Measurements from ENCODE around the gene SPCS3. TPM values are rescaled to one million over a fixed set of nuclear protein-coding genes. Genes with fewer than 3 reads are reported as not detected.

SPCS3 gene
- total and polyA plus RNA-seq, 2 experiments from 2014 or later = 62.5 to 79.9 TPM

GRCh38 chr4:176273736-176274135 lies 46.0 kb upstream of the SPCS3 start (continued):
- TF ChIP-seq CREB1 (CRISPR knock-in tag; IDR thresholded peaks at IDR 0.05; ENCODE audit: low read depth) (no peak), ZNF331 (CRISPR knock-in tag; IDR thresholded peaks at IDR 0.05; ENCODE audit: low read depth) (no peak), EZH2phosphoT487 (IDR thresholded peaks at IDR 0.05; ENCODE audit: unreplicated experiment) (no peak), STAT1 (IDR thresholded peaks at IDR 0.05; ENCODE audit: unreplicated experiment) (no peak), POLR2AphosphoS5 (IDR thresholded peaks at IDR 0.05; ENCODE audit: low read depth) (no peak)
- TF ChIP-seq, protein P1, sequence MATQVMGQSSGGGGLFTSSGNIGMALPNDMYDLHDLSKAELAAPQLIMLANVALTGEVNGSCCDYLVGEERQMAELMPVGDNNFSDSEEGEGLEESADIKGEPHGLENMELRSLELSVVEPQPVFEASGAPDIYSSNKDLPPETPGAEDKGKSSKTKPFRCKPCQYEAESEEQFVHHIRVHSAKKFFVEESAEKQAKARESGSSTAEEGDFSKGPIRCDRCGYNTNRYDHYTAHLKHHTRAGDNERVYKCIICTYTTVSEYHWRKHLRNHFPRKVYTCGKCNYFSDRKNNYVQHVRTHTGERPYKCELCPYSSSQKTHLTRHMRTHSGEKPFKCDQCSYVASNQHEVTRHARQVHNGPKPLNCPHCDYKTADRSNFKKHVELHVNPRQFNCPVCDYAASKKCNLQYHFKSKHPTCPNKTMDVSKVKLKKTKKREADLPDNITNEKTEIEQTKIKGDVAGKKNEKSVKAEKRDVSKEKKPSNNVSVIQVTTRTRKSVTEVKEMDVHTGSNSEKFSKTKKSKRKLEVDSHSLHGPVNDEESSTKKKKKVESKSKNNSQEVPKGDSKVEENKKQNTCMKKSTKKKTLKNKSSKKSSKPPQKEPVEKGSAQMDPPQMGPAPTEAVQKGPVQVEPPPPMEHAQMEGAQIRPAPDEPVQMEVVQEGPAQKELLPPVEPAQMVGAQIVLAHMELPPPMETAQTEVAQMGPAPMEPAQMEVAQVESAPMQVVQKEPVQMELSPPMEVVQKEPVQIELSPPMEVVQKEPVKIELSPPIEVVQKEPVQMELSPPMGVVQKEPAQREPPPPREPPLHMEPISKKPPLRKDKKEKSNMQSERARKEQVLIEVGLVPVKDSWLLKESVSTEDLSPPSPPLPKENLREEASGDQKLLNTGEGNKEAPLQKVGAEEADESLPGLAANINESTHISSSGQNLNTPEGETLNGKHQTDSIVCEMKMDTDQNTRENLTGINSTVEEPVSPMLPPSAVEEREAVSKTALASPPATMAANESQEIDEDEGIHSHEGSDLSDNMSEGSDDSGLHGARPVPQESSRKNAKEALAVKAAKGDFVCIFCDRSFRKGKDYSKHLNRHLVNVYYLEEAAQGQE (IDR thresholded peaks at IDR 0.05; ENCODE audit: unreplicated experiment) = no peak
- TF ChIP-seq, protein P2, sequence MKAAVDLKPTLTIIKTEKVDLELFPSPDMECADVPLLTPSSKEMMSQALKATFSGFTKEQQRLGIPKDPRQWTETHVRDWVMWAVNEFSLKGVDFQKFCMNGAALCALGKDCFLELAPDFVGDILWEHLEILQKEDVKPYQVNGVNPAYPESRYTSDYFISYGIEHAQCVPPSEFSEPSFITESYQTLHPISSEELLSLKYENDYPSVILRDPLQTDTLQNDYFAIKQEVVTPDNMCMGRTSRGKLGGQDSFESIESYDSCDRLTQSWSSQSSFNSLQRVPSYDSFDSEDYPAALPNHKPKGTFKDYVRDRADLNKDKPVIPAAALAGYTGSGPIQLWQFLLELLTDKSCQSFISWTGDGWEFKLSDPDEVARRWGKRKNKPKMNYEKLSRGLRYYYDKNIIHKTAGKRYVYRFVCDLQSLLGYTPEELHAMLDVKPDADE (IDR thresholded peaks at IDR 0.05) = no peak
- TF ChIP-seq, protein P3, sequence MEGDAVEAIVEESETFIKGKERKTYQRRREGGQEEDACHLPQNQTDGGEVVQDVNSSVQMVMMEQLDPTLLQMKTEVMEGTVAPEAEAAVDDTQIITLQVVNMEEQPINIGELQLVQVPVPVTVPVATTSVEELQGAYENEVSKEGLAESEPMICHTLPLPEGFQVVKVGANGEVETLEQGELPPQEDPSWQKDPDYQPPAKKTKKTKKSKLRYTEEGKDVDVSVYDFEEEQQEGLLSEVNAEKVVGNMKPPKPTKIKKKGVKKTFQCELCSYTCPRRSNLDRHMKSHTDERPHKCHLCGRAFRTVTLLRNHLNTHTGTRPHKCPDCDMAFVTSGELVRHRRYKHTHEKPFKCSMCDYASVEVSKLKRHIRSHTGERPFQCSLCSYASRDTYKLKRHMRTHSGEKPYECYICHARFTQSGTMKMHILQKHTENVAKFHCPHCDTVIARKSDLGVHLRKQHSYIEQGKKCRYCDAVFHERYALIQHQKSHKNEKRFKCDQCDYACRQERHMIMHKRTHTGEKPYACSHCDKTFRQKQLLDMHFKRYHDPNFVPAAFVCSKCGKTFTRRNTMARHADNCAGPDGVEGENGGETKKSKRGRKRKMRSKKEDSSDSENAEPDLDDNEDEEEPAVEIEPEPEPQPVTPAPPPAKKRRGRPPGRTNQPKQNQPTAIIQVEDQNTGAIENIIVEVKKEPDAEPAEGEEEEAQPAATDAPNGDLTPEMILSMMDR (conservative IDR thresholded peaks at IDR 0.05; ENCODE audit: low read depth in 2 of 2) = no peak

DNA sequence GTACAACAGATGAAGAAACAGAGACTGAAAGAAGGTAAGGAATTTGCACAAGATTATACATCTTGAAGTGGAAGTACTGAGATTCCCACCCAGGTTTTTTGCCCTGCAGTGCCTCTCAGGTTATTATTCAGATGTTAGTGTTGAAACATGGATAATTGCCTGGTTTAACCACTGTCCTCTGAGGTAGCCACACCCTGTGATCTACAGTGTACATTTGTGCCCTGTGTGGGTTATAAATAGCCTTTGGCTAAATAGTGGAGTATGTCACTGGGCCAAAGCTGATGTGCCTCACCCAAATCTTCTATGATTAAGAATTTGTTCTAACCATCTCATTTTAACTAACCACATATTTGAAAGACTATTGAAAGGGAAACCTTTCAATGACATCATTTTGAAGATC lies 45.3 kb upstream of the SPCS3 start:
- peaks cover 7% of the 10 kb centered on the region for H3K4me1 Mint-ChIP-seq
- H3K27ac ChIP-seq (ENCODE audit: low read depth) = no peak overlapping the region
- H3K4me1 ChIP-seq (ENCODE audit: insufficient read depth) = no peaks in the 10 kb centered on the region
- H3K36me3 Mint-ChIP-seq (ENCODE audit: low read depth) = no peaks in the 10 kb centered on the region
- no peaks in the 10 kb centered on the region for H3K9me2 ChIP-seq (ENCODE audit: insufficient read depth)
- H3K36me3 ChIP-seq (ENCODE audit: insufficient read depth) = no peaks in the 10 kb centered on the region
- H3K27me3 ChIP-seq (ENCODE audit: insufficient read depth) = no peaks in the 10 kb centered on the region
- no peaks in the 10 kb centered on the region for H3K79me2 ChIP-seq (replicated peaks; ENCODE audit: insufficient read depth)
- DNase-seq (ENCODE audit: low spot score) (no peak), ATAC-seq (no peak)
- no peak overlapping the region for H3K4me3 Mint-ChIP-seq
- no peaks in the 10 kb centered on the region for H3F3A ChIP-seq (replicated peaks; ENCODE audit: low read depth)
- H4K20me1 ChIP-seq (replicated peaks; ENCODE audit: insufficient read depth) = no peaks in the 10 kb centered on the region
- H3K27me3 Mint-ChIP-seq (ENCODE audit: insufficient read depth, low read depth, poor library complexity) = no peaks in the 10 kb centered on the region
- H2AFZ ChIP-seq = no peak overlapping the region
- H3K9me3 Mint-ChIP-seq = no peaks in the 10 kb centered on the region
- no peak overlapping the region for H3K4me2 ChIP-seq
- no peak overlapping the region for H3K27ac Mint-ChIP-seq
- no peak overlapping the region for H3K4me3 ChIP-seq
- TF ChIP-seq ZNF331 (CRISPR knock-in tag; IDR thresholded peaks at IDR 0.05; ENCODE audit: low read depth) (no peak), EZH2 (IDR thresholded peaks at IDR 0.05; ENCODE audit: low read depth, unreplicated experiment) (no peak), JUNB (IDR thresholded peaks at IDR 0.05; ENCODE audit: unreplicated experiment) (no peak)
- TF ChIP-seq, protein P2 (IDR thresholded peaks at IDR 0.05) = no peak
- TF ChIP-seq, protein P4, sequence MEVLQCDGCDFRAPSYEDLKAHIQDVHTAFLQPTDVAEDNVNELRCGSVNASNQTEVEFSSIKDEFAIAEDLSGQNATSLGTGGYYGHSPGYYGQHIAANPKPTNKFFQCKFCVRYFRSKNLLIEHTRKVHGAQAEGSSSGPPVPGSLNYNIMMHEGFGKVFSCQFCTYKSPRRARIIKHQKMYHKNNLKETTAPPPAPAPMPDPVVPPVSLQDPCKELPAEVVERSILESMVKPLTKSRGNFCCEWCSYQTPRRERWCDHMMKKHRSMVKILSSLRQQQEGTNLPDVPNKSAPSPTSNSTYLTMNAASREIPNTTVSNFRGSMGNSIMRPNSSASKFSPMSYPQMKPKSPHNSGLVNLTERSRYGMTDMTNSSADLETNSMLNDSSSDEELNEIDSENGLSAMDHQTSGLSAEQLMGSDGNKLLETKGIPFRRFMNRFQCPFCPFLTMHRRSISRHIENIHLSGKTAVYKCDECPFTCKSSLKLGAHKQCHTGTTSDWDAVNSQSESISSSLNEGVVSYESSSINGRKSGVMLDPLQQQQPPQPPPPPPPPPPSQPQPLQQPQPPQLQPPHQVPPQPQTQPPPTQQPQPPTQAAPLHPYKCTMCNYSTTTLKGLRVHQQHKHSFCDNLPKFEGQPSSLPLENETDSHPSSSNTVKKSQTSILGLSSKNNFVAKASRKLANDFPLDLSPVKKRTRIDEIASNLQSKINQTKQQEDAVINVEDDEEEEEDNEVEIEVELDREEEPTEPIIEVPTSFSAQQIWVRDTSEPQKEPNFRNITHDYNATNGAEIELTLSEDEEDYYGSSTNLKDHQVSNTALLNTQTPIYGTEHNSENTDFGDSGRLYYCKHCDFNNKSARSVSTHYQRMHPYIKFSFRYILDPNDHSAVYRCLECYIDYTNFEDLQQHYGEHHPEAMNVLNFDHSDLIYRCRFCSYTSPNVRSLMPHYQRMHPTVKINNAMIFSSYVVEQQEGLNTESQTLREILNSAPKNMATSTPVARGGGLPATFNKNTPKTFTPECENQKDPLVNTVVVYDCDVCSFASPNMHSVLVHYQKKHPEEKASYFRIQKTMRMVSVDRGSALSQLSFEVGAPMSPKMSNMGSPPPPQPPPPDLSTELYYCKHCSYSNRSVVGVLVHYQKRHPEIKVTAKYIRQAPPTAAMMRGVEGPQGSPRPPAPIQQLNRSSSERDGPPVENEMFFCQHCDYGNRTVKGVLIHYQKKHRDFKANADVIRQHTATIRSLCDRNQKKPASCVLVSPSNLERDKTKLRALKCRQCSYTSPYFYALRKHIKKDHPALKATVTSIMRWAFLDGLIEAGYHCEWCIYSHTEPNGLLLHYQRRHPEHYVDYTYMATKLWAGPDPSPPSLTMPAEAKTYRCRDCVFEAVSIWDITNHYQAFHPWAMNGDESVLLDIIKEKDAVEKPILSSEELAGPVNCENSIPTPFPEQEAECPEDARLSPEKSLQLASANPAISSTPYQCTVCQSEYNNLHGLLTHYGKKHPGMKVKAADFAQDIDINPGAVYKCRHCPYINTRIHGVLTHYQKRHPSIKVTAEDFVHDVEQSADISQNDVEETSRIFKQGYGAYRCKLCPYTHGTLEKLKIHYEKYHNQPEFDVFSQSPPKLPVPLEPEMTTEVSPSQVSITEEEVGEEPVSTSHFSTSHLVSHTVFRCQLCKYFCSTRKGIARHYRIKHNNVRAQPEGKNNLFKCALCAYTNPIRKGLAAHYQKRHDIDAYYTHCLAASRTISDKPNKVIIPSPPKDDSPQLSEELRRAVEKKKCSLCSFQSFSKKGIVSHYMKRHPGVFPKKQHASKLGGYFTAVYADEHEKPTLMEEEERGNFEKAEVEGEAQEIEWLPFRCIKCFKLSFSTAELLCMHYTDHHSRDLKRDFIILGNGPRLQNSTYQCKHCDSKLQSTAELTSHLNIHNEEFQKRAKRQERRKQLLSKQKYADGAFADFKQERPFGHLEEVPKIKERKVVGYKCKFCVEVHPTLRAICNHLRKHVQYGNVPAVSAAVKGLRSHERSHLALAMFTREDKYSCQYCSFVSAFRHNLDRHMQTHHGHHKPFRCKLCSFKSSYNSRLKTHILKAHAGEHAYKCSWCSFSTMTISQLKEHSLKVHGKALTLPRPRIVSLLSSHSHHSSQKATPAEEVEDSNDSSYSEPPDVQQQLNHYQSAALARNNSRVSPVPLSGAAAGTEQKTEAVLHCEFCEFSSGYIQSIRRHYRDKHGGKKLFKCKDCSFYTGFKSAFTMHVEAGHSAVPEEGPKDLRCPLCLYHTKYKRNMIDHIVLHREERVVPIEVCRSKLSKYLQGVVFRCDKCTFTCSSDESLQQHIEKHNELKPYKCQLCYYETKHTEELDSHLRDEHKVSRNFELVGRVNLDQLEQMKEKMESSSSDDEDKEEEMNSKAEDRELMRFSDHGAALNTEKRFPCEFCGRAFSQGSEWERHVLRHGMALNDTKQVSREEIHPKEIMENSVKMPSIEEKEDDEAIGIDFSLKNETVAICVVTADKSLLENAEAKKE (CRISPR knock-in tag; IDR thresholded peaks at IDR 0.05) = no peak

Data from GM23338 (cell line).